Liver (tissue), 9 donors: ENCODE data around the gene SPART. TPM values are rescaled to one million over a fixed set of nuclear protein-coding genes. Genes with fewer than 3 reads are reported as not detected.

Experiments used
- DNase-seq: peaks from one replicate; pipeline ENCODE4 v3.0.0-alpha.2; 2017; ENCODE audit warnings: low spot score
- H3K27ac ChIP-seq, 2 donors: one replicate each; pipeline ENCODE4 v1.7.0; 2013; ENCODE audit warnings: inconsistent platforms in 2 of 2, low read length in 2 of 2, control low read depth in 1 of 2, low read depth in 1 of 2, mild to moderate bottlenecking in 1 of 2
- H3K27me3 ChIP-seq, 4 donors: one replicate each; pipeline versions ENCODE4 v1.6.1 to v1.7.0; 2013; ENCODE audit warnings: low read length in 3 of 4, inconsistent platforms in 1 of 4, mild to moderate bottlenecking in 1 of 4, moderate library complexity in 1 of 4; ENCODE audit not compliant: control insufficient read depth in 4 of 4, insufficient read depth in 4 of 4
- H3K36me3 ChIP-seq, 4 donors: one replicate each; pipeline versions ENCODE4 v1.6.1 to v1.7.0; 2013; ENCODE audit warnings: low read length in 3 of 4, mild to moderate bottlenecking in 3 of 4, low read depth in 1 of 4, moderate library complexity in 1 of 4; ENCODE audit not compliant: control insufficient read depth in 4 of 4, insufficient read depth in 3 of 4
- H3K4me1 ChIP-seq, 4 donors: one replicate each; pipeline versions ENCODE4 v1.6.1 to v1.7.0; 2013; ENCODE audit warnings: low read length in 3 of 4, mild to moderate bottlenecking in 3 of 4, moderate library complexity in 1 of 4; ENCODE audit not compliant: control insufficient read depth in 4 of 4, insufficient read depth in 4 of 4
- H3K4me3 ChIP-seq, 3 donors: one replicate each; pipeline versions ENCODE4 v1.6.1 to v1.7.0; 2013; ENCODE audit warnings: low read length in 3 of 3, control low read depth in 1 of 3, low read depth in 1 of 3, mild to moderate bottlenecking in 1 of 3
- H3K9ac ChIP-seq, 2 donors: one replicate each; pipeline ENCODE4 v1.7.0; 2013; ENCODE audit warnings: low read length in 2 of 2, mild to moderate bottlenecking in 2 of 2, moderate library complexity in 2 of 2, control low read depth in 1 of 2, low read depth in 1 of 2
- H3K9me3 ChIP-seq, 4 donors: one replicate each; pipeline versions ENCODE4 v1.6.1 to v1.7.0; 2013; ENCODE audit warnings: low read length in 3 of 4; ENCODE audit not compliant: control insufficient read depth in 4 of 4
- ATF3 ChIP-seq: IDR thresholded peaks from 2 replicates; pipeline ENCODE4 v1.6.1; 2016; ENCODE audit warnings: antibody characterized with exemption
- CTCF ChIP-seq: fragments of 150-350 bp; IDR thresholded peaks from 2 replicates; pipeline ENCODE4 v1.5.1; 2017; ENCODE audit warnings: improper control_type of control experiment, low read depth, low read length; ENCODE audit not compliant: missing input control
- EGR1 ChIP-seq, 2 donors: IDR thresholded peaks; 2 replicates each; pipeline ENCODE4 v1.6.1; 2016 to 2018; ENCODE audit warnings: antibody characterized with exemption in 2 of 2, low read depth in 2 of 2
- FOXA2 ChIP-seq: IDR thresholded peaks from 2 replicates; pipeline ENCODE4 v1.6.1; 2016; ENCODE audit warnings: antibody characterized with exemption
- GABPA ChIP-seq, 2 donors: IDR thresholded peaks in 1 of 2; conservative IDR thresholded peaks in 1 of 2; 2 replicates each; pipeline ENCODE4 v1.6.1; 2016; ENCODE audit warnings: antibody characterized with exemption in 2 of 2, mild to moderate bottlenecking in 1 of 2, moderate library complexity in 1 of 2
- HNF4A ChIP-seq, 2 donors: conservative IDR thresholded peaks; 2 replicates each; pipeline ENCODE4 v1.6.1; 2016; ENCODE audit warnings: antibody characterized with exemption in 2 of 2, mild to moderate bottlenecking in 2 of 2
- MAX ChIP-seq: IDR thresholded peaks from 2 replicates; pipeline ENCODE4 v1.6.1; 2016; ENCODE audit warnings: antibody characterized with exemption
- NR2F2 ChIP-seq: IDR thresholded peaks from 2 replicates; pipeline ENCODE4 v1.6.1; 2016; ENCODE audit warnings: antibody characterized with exemption
- RAD21 ChIP-seq, 2 donors: IDR thresholded peaks; 2 replicates each; pipeline ENCODE4 v1.6.1; 2016; ENCODE audit warnings: antibody characterized with exemption in 2 of 2, mild to moderate bottlenecking in 2 of 2
- REST ChIP-seq: IDR thresholded peaks from 2 replicates; pipeline ENCODE4 v1.6.1; 2016; ENCODE audit warnings: antibody characterized with exemption, mild to moderate bottlenecking
- SP1 ChIP-seq: IDR thresholded peaks from 2 replicates; pipeline ENCODE4 v1.6.1; 2018; ENCODE audit warnings: antibody characterized with exemption, mild to moderate bottlenecking
- TAF1 ChIP-seq: conservative IDR thresholded peaks from 2 replicates; pipeline ENCODE4 v1.6.1; 2016; ENCODE audit warnings: antibody characterized with exemption, mild to moderate bottlenecking
- YY1 ChIP-seq: IDR thresholded peaks from 2 replicates; pipeline ENCODE4 v1.6.1; 2016; ENCODE audit warnings: antibody characterized with exemption, mild to moderate bottlenecking
- ZBTB33 ChIP-seq: IDR thresholded peaks from 2 replicates; pipeline ENCODE4 v1.6.1; 2016; ENCODE audit warnings: antibody characterized with exemption
- WGBS: extraction: QIAGEN DNeasy Blood & Tissue Kit; methylation state at CpG from one replicate; pipeline ENCODE4 v1.1.7; 2013; 5-methylcytosine and 5-hydroxymethylcytosine counted together
- polyA plus RNA-seq, 2 donors: library from polyadenylated mRNA; stranded (reverse) in 1 of 2; unstranded in 1 of 2; fragments of 200-250 nt in 1 of 2; fragments of >200 nt in 1 of 2; fragmentation: Nextera tagmentation in 1 of 2; extraction: Ambion mirVana in 1 of 2; gene quantifications; one replicate each; pipeline versions ENCODE4 v1.2.1 to v1.2.3, GENCODE V29; 2013 to 2015
- total RNA-seq, 2 donors: library from RNA; depleted of rRNA; stranded (reverse); fragments of >200 nt; gene quantifications; one replicate each; pipeline ENCODE4 v1.2.3, GENCODE V29; 2014
- donor health status: healthy.
- donor health status: healthy.
- donor health status: healthy.
- donor health status: healthy.
- donor health status: healthy.

The SPART gene
- total and polyA plus RNA-seq, 4 donors = 6.9 to 15.3 (median 11.0) TPM

- TF ChIP-seq CTCF = no peak
- no peak for TF ChIP-seq EGR1 (IDR thresholded peaks at IDR 0.05; ENCODE audit: low read depth in 2 of 2)
- TF ChIP-seq SP1 = no peak
- no peak for TF ChIP-seq MAX
Measured at GRCh38 chr13:36366031-36366430, 19.8 kb upstream of the SPART start (continued).

- Histone ChIP-seq H3K9ac (no peak overlapping the region), H3K4me3 (no peak overlapping the region), H3K36me3 (peaks cover 0 to 1% (median 0%) of the 10 kb centered on the region in 4 donors), H3K4me1 (peaks cover 0 to 11% (median 5%) of the 10 kb centered on the region in 4 donors), H3K27me3 (no peaks in the 10 kb centered on the region), H3K27ac (no peak overlapping the region), H3K9me3 (no peaks in the 10 kb centered on the region)
- 88% methylated on average over 3 of the region's 3 CpGs for WGBS
- TF ChIP-seq ATF3 (no peak), TAF1 (no peak), GABPA (IDR thresholded peaks at IDR 0.05 in 1 of 2, conservative IDR thresholded peaks at IDR 0.05 in 1 of 2) (no peak), NR2F2 (no peak), HNF4A (conservative IDR thresholded peaks at IDR 0.05) (no peak), MAX (no peak), FOXA2 (no peak), EGR1 (IDR thresholded peaks at IDR 0.05; ENCODE audit: low read depth in 2 of 2) (no peak), REST (no peak), ZBTB33 (no peak), RAD21 (IDR thresholded peaks at IDR 0.05) (no peak), YY1 (no peak)
- DNase-seq = no peak
Measured at GRCh38 chr13:36363366-36363863, 17.2 kb upstream of the SPART start.
